Measurements from ENCODE around the gene TMEM9. TPM values are rescaled to one million over a fixed set of nuclear protein-coding genes. Genes with fewer than 3 reads are reported as not detected.

TMEM9 gene
- total RNA-seq, result 10 to 100 TPM; 11.9 to 38.8 (median 13.0) TPM

DNA sequence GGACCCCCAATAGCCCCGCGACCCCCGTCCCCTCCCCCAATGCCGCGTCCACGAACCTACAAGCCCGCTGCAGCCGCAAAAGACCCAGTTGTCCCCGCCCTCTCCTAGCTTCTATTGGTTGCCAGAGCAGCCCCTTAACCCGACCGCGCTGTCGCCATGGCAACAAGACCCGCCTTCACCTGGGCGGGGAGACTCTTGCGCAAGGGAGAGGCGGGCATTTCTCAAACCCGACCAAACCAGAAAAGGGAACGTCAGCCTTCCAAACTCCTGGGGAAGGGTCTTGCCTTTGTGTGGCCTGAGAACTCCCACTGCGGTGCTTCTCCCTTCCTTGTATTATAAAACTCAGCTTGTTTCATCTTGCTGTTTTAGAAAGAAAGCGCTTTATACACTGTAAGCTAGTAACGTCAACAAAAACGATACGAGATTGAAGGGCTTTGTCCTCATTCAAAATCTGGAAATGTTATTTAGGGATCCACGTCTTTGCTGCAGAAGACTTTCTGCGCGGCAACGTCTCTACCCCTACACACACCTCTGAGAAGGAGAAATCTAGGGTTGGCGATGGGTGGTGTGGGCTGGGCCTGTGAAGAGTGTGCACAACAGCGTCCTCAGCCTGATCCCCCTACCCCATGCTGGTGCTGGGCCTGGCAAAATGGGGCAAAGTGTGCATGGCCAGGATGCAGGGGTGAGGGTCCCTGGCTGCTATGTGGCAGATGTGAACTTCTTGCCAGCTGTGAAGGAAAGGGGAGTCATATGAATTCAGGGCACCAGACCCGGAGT is at the start of gene TMEM9:
Gene TMEM9 (minus strand): TSS at position 86 of the 777 bp plus-strand sequence. CDS start 551 bp downstream, outside the sequence.
- intact Hi-C loops (cut with DNase I; ENCODE audit: low total_unique reads) (loop anchor here (1.0 to 2.0 kb wide), 2 partner anchors 16 to 30 kb away; no protein-coding TSS in a partner anchor), in situ Hi-C loops (cut with MboI; ENCODE audit: low sequenced_read_pairs in 4 of 4) (no loop called here)
- peak; percentile 94 to 96 for ATAC-seq
- H3K4me3 ChIP-seq, result peak within 1 kb of the TSS; percentile 70 to 84 (median 77)
- TF ChIP-seq, protein P1, sequence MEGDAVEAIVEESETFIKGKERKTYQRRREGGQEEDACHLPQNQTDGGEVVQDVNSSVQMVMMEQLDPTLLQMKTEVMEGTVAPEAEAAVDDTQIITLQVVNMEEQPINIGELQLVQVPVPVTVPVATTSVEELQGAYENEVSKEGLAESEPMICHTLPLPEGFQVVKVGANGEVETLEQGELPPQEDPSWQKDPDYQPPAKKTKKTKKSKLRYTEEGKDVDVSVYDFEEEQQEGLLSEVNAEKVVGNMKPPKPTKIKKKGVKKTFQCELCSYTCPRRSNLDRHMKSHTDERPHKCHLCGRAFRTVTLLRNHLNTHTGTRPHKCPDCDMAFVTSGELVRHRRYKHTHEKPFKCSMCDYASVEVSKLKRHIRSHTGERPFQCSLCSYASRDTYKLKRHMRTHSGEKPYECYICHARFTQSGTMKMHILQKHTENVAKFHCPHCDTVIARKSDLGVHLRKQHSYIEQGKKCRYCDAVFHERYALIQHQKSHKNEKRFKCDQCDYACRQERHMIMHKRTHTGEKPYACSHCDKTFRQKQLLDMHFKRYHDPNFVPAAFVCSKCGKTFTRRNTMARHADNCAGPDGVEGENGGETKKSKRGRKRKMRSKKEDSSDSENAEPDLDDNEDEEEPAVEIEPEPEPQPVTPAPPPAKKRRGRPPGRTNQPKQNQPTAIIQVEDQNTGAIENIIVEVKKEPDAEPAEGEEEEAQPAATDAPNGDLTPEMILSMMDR (IDR thresholded peaks at IDR 0.05 in 4 of 5, conservative IDR thresholded peaks at IDR 0.05 in 1 of 5), result no peak
- no peak for TF ChIP-seq POLR2A (IDR thresholded peaks at IDR 0.05)
- H3K9me3 ChIP-seq, result no peaks in the 10 kb centered on the region
- peak within 1 kb of the TSS; percentile 73 to 78 (median 76) for H3K27ac ChIP-seq
- no peaks in the 10 kb centered on the region for H3K27me3 ChIP-seq
- no peaks in the 10 kb centered on the region for H3K36me3 ChIP-seq
- H3K4me1 ChIP-seq, result peaks cover 19 to 33% of the 10 kb centered on the region in 2 donors
- peak; percentile 93 to 96 for DNase-seq

DNA sequence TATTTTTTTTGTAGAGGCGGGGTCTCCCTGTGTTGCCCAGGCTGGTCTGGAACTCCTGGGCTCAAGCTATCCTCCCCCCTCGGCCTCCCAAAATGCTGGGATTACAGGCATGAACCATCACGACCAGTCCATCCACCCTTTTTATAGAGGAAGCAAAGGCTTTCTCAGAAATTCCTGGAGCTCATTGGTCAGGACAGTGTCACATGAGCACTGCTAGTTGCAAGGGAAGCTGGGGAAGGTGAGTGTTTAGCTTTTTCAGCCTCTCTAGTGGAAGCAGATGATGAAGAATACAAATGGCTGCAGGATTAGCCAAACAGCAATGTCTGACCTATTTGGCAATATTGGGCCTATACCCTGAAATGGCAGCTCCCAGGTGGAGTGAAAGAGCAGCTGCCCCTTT is 44.3 kb upstream of the TMEM9 start:
- Histone ChIP-seq H3K4me1 (no peaks in the 10 kb centered on the region), H3K27ac (no peak overlapping the region), H3K36me3 (no peaks in the 10 kb centered on the region), H3K9me3 (no peaks in the 10 kb centered on the region), H3K4me3 (no peak overlapping the region), H3K27me3 (no peaks in the 10 kb centered on the region)
- no peak for ATAC-seq
- TF ChIP-seq, protein P1 (IDR thresholded peaks at IDR 0.05 in 4 of 5, conservative IDR thresholded peaks at IDR 0.05 in 1 of 5), result no peak
- no peak for DNase-seq
- in situ Hi-C loops (cut with MboI; ENCODE audit: low sequenced_read_pairs in 4 of 4) (no loop called here), intact Hi-C loops (cut with DNase I; ENCODE audit: low total_unique reads) (no loop called here)

DNA sequence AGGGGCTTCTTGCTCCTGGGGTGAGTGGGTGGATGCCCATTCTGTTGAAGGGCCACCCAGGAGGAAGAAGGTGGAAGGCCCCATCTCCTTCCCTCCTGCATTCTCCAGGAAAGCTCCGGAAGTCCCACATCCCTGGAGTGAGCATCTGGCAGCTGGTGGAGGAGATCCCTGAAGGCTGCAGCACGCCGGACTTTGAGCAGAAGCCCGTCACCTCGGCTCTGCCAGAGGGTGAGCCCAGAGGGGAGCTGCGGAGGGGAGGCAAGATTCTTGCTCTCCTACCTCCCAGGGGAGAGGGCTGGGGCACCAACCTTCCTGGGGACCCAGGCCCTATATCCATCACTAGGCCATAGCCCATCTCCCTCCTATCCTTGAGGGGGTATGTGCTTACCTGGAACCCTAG is 39.8 kb upstream of the TMEM9 start:
- Histone ChIP-seq H3K36me3 (no peaks in the 10 kb centered on the region), H3K4me3 (no peak overlapping the region), H3K27ac (peak overlapping the region in 2 of 4 donors; percentile 71 to 80), H3K9me3 (no peaks in the 10 kb centered on the region), H3K4me1 (peaks cover 12 to 18% of the 10 kb centered on the region in 2 donors), H3K27me3 (no peaks in the 10 kb centered on the region)
- in situ Hi-C loops (cut with MboI; ENCODE audit: low sequenced_read_pairs in 4 of 4) (no loop called here), intact Hi-C loops (cut with DNase I; ENCODE audit: low total_unique reads) (no loop called here)
- TF ChIP-seq POLR2A (IDR thresholded peaks at IDR 0.05), result no peak
- TF ChIP-seq, protein P1 (IDR thresholded peaks at IDR 0.05 in 4 of 5, conservative IDR thresholded peaks at IDR 0.05 in 1 of 5), result no peak
- ATAC-seq (no peak), DNase-seq (no peak)

DNA sequence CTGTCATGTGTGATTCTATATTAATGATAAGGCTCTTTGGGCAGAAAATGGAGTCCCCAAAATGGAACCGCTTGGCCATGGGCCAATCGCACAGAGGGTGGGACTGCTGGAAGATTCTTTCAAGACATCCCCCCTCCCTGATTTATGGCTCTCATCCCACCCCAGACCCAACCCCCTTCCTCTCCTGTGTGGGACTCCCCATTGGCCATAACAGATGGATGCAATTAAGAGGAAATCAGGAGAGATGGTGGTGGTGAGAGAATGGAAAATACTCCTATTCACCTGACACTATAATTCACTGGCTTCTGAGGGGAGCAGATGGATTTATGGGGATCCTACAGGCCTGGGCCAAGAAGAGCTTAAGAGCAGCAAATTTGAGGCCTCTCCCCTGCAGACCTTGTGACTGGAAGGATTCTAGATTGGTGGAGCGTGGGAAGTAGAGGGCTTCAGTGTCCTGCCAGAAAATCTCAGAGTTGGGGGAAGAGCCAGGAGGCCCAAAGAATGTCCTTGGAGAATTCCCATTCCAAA is 38.1 kb upstream of the TMEM9 start:
- Histone ChIP-seq H3K27ac (peak overlapping the region; percentile 41 to 80 (median 61)), H3K4me1 (peaks cover 12 to 18% of the 10 kb centered on the region in 2 donors), H3K9me3 (no peaks in the 10 kb centered on the region), H3K36me3 (no peaks in the 10 kb centered on the region), H3K4me3 (peak overlapping the region in 2 of 4 donors; percentile 6 to 19), H3K27me3 (no peaks in the 10 kb centered on the region)
- ATAC-seq (peak in 1 of 2 donors; percentile 42), DNase-seq (peak in 1 of 2 donors; percentile 30)
- in situ Hi-C loops (cut with MboI; ENCODE audit: low sequenced_read_pairs in 4 of 4) (no loop called here), intact Hi-C loops (cut with DNase I; ENCODE audit: low total_unique reads) (no loop called here)
- TF ChIP-seq, protein P1 (IDR thresholded peaks at IDR 0.05 in 4 of 5, conservative IDR thresholded peaks at IDR 0.05 in 1 of 5), result no peak
- no peak for TF ChIP-seq POLR2A (IDR thresholded peaks at IDR 0.05)
